ENCODE measurements around the gene MYL5.
A peak's percentile ranks its signal among the peaks of the same experiment; 100 is the strongest.
"Not testable (repeated sequence)": the region's sequence is repeated elsewhere in the genome, so short reads cannot be mapped to it uniquely, and the experiment has no call there.

The MYL5 gene

GRCh38 chr4:633406-633805 lies 40.9 kb upstream of the MYL5 start:
- no peak overlapping the region for H3K27ac Mint-ChIP-seq
- no peak for DNase-seq
- H3K9me3 Mint-ChIP-seq, result peaks cover 8 to 19% of the 10 kb centered on the region in 2 donors
- H3K4me1 Mint-ChIP-seq, result no peaks in the 10 kb centered on the region
- no peak for ATAC-seq
- H3K27me3 Mint-ChIP-seq, result peaks cover 40% of the 10 kb centered on the region
- no peak overlapping the region for H3K4me3 Mint-ChIP-seq

- peaks cover 8 to 19% of the 10 kb centered on the region in 2 donors for H3K9me3 Mint-ChIP-seq
- H3K4me1 Mint-ChIP-seq, result no peaks in the 10 kb centered on the region
- no peak overlapping the region for H3K27ac Mint-ChIP-seq
- H3K4me3 Mint-ChIP-seq, result no peak overlapping the region
- H3K27me3 Mint-ChIP-seq, result peaks cover 47% of the 10 kb centered on the region
- ATAC-seq (peak; percentile 39), DNase-seq (no peak)
Measured at GRCh38 chr4:633976-634598, 40.3 kb upstream of the MYL5 start.

GRCh38 chr4:634599-634985 lies 39.8 kb upstream of the MYL5 start:
- H3K27ac Mint-ChIP-seq, result no peak overlapping the region
- ATAC-seq, result no peak
- no peak overlapping the region for H3K4me3 Mint-ChIP-seq
- peaks cover 49% of the 10 kb centered on the region for H3K27me3 Mint-ChIP-seq
- no peaks in the 10 kb centered on the region for H3K4me1 Mint-ChIP-seq
- H3K9me3 Mint-ChIP-seq, result peaks cover 8 to 19% of the 10 kb centered on the region in 2 donors
- no peak for DNase-seq

DNA sequence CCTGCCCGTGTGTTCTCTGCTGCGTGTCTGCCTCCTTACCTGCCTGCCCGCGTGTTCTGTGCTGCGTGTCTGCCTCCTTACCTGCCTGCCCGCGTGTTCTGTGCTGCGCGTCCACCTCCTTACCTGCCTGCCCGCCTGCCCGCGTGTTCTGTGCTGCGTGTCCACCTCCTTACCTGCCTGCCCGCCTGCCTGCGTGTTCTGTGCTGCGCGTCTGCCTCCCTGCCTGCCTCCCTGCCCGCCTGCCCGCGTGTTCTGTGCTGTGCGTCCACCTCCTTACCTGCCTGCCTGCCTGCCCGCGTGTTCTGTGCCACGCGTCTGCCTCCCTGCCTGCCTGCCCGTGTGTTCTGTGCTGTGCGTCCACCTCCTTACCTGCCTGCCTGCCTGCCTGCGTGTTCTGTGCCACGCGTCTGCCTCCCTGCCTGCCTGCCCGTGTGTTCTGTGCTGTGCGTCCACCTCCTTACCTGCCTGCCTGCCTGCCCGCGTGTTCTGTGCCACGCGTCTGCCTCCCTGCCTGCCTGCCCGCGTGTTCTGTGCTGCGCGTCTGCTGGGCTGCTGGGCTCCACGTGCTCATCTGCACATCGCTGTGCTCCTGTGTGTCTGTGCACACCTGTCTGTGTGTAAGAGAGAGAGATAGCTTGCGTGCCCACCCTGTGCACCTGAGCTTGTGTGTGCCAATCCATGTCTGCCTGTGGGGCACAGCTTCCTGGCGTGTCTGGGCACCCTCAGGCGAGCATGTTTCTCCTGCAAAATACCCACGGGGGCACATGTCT lies 39.1 kb upstream of the MYL5 start:
- H3K27me3 Mint-ChIP-seq, result peaks cover 46% of the 10 kb centered on the region

GRCh38 chr4:635851-636627 lies 38.3 kb upstream of the MYL5 start:
- H3K27ac Mint-ChIP-seq, result peak overlapping the region in 1 of 2 donors; percentile 27
- no peaks in the 10 kb centered on the region for H3K4me1 Mint-ChIP-seq
- ATAC-seq (peak; percentile 33), DNase-seq (no peak)
- no peak overlapping the region for H3K4me3 Mint-ChIP-seq
- peaks cover 53% of the 10 kb centered on the region for H3K27me3 Mint-ChIP-seq
- H3K9me3 Mint-ChIP-seq, result peaks cover 8 to 25% of the 10 kb centered on the region in 2 donors

More for the DNA sequence above, 39.1 kb upstream of the MYL5 start:
- H3K4me1 Mint-ChIP-seq, H3K27ac Mint-ChIP-seq, ATAC-seq, H3K4me3 Mint-ChIP-seq, DNase-seq: not testable (repeated sequence)
- peaks cover 8 to 19% of the 10 kb centered on the region in 2 donors for H3K9me3 Mint-ChIP-seq

GRCh38 chr4:636628-637159 lies 37.6 kb upstream of the MYL5 start:
- no peak for DNase-seq
- Mint-ChIP-seq H3K4me3 (no peak overlapping the region), H3K9me3 (peaks cover 3 to 20% of the 10 kb centered on the region in 2 donors), H3K27ac (no peak overlapping the region), H3K4me1 (no peaks in the 10 kb centered on the region), H3K27me3 (peaks cover 54% of the 10 kb centered on the region)
- no peak for ATAC-seq

DNA sequence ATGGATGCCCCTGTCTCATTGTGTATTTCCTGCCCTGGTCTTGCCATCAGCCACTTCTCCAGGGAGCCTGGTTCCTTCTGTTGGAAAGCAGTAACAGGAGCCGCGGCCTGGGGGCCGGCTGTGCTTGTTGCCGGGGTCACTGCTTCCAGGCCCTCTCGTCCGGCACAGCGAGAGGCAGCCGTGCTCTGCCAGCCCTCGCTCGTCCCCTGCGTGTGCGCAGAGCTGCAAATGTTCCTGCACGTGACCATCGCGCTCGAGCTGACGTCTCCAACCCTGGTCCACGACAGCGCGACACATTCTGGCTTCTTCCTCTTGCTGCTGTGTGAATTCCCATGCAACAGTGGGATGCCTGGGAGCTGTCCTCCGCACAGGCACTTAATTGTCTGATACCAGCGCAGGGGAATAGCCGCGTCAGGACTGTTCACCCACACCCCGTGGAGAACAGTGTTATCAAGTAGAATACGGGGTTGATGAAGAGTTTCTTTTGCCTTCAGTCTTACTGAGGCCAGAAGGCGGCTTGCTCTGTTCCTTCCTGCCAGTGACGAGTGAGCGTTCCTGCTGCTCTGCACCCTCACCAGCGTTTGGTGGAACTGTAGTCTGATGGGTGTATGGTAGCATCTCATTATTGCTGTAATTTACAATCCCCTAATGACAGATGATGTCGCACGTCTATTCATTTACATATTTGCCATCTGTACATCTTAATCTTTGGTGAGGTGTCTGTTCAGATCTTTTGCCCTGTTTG lies 36.6 kb upstream of the MYL5 start:
- Mint-ChIP-seq H3K4me3 (no peak overlapping the region), H3K9me3 (peaks cover 0 to 10% of the 10 kb centered on the region in 2 donors), H3K27ac (no peak overlapping the region), H3K27me3 (peaks cover 54% of the 10 kb centered on the region), H3K4me1 (no peaks in the 10 kb centered on the region)
- no peak for ATAC-seq
- no peak for DNase-seq

DNA sequence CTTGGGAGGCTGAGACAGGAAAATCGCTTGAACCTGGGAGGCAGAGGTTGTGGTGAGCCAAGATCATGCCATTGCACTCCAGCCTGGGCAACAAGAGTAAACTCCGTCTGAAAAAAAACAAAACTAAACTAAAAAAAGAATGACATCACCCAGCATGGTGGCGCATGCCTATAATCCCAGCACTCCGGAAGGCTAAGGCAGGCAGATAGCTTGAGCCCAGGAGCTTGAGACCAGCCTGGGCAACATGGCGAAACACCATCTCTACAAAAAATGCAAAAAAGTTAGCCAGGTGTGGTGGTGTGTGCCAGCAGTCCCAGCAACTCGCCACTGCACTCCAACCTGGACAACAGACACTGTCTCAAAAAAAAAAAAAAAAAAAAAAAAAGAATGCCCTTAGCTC lies 32.0 kb upstream of the MYL5 start:
- ATAC-seq, H3K4me3 Mint-ChIP-seq, DNase-seq, H3K9me3 Mint-ChIP-seq, H3K27ac Mint-ChIP-seq, H3K4me1 Mint-ChIP-seq: not testable (repeated sequence)
- peaks cover 45% of the 10 kb centered on the region for H3K27me3 Mint-ChIP-seq

DNA sequence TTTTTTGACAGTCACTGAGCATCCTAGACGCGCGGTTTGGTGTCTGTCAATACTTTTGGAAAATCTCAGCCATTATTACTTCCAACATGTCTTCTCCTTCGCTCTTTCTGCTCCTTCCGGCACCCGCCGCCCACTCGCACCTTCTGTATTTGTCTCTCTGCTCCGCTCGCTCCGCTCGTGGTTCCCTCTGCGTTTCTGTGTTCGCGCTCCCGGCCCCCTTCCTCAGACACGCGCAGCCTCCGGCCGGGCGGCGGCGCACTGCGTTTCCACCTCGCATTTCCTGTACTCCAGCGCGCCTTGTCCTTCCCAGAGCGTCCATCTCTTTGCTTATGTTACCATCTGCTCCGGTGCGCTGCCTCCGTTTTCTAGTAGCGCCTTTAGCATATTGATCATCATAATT lies 27.9 kb upstream of the MYL5 start:
- H3K9me3 Mint-ChIP-seq, result no peaks in the 10 kb centered on the region
- DNase-seq, result peak in 1 of 2 donors; percentile 35
- H3K27me3 Mint-ChIP-seq, result peaks cover 51% of the 10 kb centered on the region
- peak overlapping the region; percentile 62 to 76 for H3K4me3 Mint-ChIP-seq
- peak; percentile 67 for ATAC-seq
- no peak overlapping the region for H3K27ac Mint-ChIP-seq
- H3K4me1 Mint-ChIP-seq, result peaks cover 7% of the 10 kb centered on the region

DNA sequence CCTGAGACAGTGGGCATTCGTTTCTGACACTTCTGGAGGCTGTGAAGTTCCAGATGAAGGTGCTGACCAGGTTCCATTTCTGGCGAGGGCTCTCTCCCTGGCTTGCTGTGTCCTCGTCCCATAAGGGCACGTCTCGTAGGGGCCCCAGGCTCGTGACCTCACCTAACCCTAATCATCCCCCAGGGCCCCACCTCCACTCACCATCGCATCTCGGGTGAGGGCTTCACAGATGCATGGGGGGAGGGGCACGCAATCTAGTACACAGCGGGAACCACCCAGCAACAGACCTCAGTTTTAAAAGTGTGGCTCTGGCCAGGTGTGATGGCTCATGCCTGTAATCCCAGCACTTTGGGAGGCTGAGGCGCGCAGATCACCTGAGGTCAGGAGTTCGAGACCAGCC lies 26.9 kb upstream of the MYL5 start:
- Mint-ChIP-seq H3K9me3 (no peaks in the 10 kb centered on the region), H3K27ac (no peak overlapping the region), H3K4me1 (peaks cover 7% of the 10 kb centered on the region), H3K4me3 (no peak overlapping the region), H3K27me3 (peaks cover 59% of the 10 kb centered on the region)
- ATAC-seq (no peak), DNase-seq (no peak)

DNA sequence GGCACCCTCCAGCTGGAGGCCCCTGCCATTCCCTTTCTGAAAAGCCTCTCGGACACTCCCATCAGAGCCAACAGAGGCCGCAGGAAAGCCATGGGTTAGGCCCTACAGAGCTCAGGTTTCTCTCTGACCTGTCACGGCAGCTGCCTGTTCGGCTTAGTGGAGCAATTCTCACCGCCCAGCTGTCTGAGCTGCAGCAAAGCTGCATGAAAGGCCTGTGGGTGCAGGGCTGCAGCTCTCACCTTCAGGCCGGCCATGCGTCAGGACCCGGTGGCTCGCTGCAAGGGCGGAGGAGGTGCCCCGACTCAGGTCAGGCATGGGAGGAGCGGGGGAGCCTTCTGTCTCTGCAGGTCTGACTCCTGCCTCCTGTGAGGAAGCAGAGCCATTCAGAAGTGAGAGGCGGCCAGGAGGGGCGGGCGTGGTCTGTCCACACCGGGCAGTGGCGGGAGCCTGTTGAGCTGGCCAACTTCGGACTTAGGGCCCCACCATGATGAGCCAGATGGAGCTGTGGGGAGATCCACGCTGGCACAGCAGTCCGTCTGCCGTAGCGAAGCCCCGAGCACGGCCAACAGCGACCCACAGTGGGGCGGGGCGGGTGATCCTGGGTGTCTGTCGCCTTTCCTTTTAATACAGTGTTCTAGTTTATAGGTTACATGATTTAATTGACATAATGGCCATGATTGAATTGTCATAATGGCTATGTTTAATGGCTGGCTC lies 25.6 kb upstream of the MYL5 start:
- Mint-ChIP-seq H3K27ac (no peak overlapping the region), H3K9me3 (no peaks in the 10 kb centered on the region), H3K27me3 (peaks cover 66% of the 10 kb centered on the region)

DNA sequence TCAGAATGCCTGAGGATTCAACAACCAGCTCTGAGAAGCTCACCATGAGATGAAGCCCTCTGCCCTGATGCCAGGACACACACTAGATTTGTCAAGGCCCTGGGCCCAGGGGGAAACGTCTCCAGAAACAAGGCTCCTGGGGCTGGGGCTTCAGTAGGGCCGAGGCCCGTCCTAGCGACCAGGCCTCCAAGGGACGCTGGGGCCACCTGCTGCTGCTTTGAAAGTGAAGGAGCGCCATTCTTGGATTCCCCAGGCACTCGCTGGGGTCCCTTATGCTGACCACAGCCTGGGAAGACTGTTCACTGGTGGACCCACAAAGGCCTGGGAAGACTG lies 25.1 kb upstream of the MYL5 start:
- DNase-seq, result no peak
- Mint-ChIP-seq H3K4me3 (no peak overlapping the region), H3K27ac (no peak overlapping the region), H3K27me3 (peaks cover 66% of the 10 kb centered on the region), H3K9me3 (no peaks in the 10 kb centered on the region), H3K4me1 (peaks cover 7% of the 10 kb centered on the region)
- no peak for ATAC-seq

More for the DNA sequence above, 25.6 kb upstream of the MYL5 start:
- H3K4me3 Mint-ChIP-seq, result no peak overlapping the region
- H3K4me1 Mint-ChIP-seq, result peaks cover 7% of the 10 kb centered on the region
- ATAC-seq, result no peak
- DNase-seq, result no peak

DNA sequence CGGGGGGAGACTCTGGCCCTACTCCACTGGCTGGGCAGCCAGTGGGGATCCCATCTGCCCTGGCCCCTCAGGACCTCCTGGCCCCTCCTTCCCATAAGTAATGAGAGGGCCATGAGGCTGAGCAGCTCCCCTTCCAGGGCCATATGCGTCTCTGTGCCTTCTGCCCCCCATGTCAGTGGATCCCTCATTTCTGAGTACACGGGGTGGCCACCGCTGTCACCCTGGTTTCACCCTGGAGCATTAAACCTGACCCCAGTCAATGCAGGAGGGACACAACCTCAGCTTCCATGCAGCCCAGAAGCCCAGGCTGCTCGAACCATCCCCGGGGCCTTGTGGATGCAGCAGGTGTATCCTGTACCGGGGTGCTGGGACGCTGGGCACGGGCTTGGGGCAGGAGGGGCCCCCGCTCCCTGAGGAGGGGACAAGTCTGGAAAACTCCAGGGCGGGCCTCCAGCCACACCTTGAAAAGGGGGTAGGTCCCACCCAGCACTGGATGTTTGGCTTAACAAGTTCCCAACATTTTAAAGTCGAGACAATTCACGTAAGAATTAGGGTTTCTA lies 24.5 kb upstream of the MYL5 start:
- Mint-ChIP-seq H3K27me3 (peaks cover 66% of the 10 kb centered on the region), H3K4me3 (no peak overlapping the region), H3K27ac (no peak overlapping the region), H3K9me3 (no peaks in the 10 kb centered on the region), H3K4me1 (peaks cover 7% of the 10 kb centered on the region)
- no peak for ATAC-seq
- no peak for DNase-seq

DNA sequence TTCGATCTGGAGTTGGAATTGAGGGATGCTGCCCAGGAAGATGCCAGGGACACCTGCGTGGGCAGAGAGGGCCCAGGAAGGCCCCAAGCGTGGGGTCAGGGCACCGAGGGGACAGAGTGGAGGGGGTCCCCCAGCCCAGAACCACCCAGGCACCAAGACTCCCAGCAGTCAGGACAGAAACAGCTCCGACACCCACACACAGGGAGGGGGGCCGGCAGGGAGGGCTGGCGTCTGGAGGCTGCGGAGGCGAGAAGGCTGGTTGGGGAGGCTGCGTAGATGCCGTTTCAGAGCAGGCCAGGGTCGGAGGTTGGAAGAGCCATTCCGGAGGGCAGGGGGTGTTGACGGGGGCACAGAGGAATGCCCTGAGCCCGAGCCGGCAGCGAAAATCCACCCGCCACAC lies 23.9 kb upstream of the MYL5 start:
- Mint-ChIP-seq H3K4me1 (peaks cover 7% of the 10 kb centered on the region), H3K27me3 (peaks cover 66% of the 10 kb centered on the region)

More for the DNA sequence above, 23.9 kb upstream of the MYL5 start:
- Mint-ChIP-seq H3K4me3 (no peak overlapping the region), H3K9me3 (no peaks in the 10 kb centered on the region), H3K27ac (no peak overlapping the region)
- ATAC-seq, result no peak
- DNase-seq, result no peak
